IMR-90 (cell line): ENCODE data around the gene PIP4K2B.

Source experiments
- CHD1 ChIP-seq: IDR thresholded peaks from 2 replicates; pipeline ENCODE4 v1.6.1; 2012; ENCODE audit warnings: low read depth, low read length, improper control_type of control experiment
- CTCF ChIP-seq: conservative IDR thresholded peaks from 2 replicates; pipeline ENCODE4 v1.5.1; 2012; ENCODE audit warnings: mild to moderate bottlenecking, low read depth, low read length, improper control_type of control experiment
- ELK1 ChIP-seq: fragments of 150-350 bp; IDR thresholded peaks from 2 replicates; pipeline ENCODE4 v1.6.1; 2016; ENCODE audit warnings: low read depth, mild to moderate bottlenecking, low read length, moderate library complexity, borderline replicate concordance
- MAFK ChIP-seq: IDR thresholded peaks from 2 replicates; pipeline ENCODE4 v1.6.1; 2012; ENCODE audit warnings: low read depth, low read length, improper control_type of control experiment
- MAZ ChIP-seq: IDR thresholded peaks from 2 replicates; pipeline ENCODE4 v1.6.1; 2012; ENCODE audit warnings: low read depth, mild to moderate bottlenecking, low read length, improper control_type of control experiment, moderate library complexity, borderline replicate concordance
- MXI1 ChIP-seq: IDR thresholded peaks from 2 replicates; pipeline ENCODE4 v1.6.1; 2012; ENCODE audit warnings: low read depth, mild to moderate bottlenecking, low read length, moderate library complexity, borderline replicate concordance
- POLR2A ChIP-seq: IDR thresholded peaks from 2 replicates; pipeline ENCODE4 v1.6.1; 2012; ENCODE audit warnings: mild to moderate bottlenecking, low read depth, low read length
- RFX5 ChIP-seq: IDR thresholded peaks from 2 replicates; pipeline ENCODE4 v1.8.0; 2012; ENCODE audit warnings: low read depth, mild to moderate bottlenecking, low read length, moderate library complexity
- SMC3 ChIP-seq: fragments of 150-350 bp; IDR thresholded peaks from 2 replicates; pipeline ENCODE4 v1.6.1; 2016; ENCODE audit warnings: low read depth, mild to moderate bottlenecking, antibody characterized with exemption, low read length, moderate library complexity
- USF2 ChIP-seq: fragments of 150-350 bp; IDR thresholded peaks from 2 replicates; pipeline ENCODE4 v1.6.1; 2017; ENCODE audit warnings: mild to moderate bottlenecking, antibody characterized with exemption, low read length, low read depth

GRCh38 chr17:38743556-38744171, 55.7 kb downstream of the PIP4K2B start:
- TF ChIP-seq CTCF = no peak
- no peak for TF ChIP-seq POLR2A
- no peak for TF ChIP-seq MAFK
- no peak for TF ChIP-seq MXI1
- no peak for TF ChIP-seq USF2
- TF ChIP-seq ELK1 = no peak
- no peak for TF ChIP-seq RFX5
- no peak for TF ChIP-seq SMC3
- no peak for TF ChIP-seq MAZ
- no peak for TF ChIP-seq CHD1
